CD4-positive, alpha-beta T cell treated with Interleukin-2 at 100 ng/mL for 4 hours (primary cell): ENCODE results near the gene SPINT2.

Experiments
- DNase-seq: peaks from one replicate; pipeline ENCODE4 v3.0.0-alpha.2; 2020; ENCODE audit warnings: low spot score

Gene SPINT2

DNA sequence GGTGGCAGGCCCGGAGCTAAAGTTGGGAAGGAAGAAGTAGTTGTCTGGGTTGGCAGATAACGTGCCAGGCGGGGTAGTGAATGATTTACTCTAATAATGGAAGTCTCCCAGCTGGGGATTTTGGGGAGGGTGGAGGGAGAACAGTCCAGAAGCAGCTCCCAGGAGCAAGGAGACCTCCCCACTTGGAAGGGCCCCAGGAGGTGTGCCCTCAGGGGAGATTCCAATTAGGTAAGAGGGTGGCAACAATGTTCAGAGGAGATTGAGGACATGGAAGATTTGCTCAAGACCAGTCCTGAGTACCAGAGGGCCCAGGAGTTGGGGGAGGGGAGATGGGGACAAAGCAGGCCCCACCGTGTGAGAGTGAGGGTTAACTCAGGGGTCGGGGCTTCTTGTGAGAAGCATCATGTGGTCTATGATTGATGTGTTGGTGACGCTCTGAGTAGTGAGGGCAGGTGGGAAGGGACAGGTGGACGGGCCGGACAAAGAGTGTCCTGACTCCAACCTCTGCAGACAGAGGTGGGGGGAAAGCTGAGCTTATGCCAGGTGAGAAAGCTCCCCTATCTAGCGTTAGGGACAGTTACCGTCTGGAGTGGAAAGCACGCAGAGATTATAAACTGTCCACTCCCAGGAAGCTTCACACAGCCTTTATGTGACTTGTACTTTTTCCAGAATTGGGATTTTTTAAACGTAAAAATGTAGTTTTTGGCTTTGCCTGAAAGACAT is 3.5 kb downstream of the SPINT2 start:
- no peak for DNase-seq

DNA sequence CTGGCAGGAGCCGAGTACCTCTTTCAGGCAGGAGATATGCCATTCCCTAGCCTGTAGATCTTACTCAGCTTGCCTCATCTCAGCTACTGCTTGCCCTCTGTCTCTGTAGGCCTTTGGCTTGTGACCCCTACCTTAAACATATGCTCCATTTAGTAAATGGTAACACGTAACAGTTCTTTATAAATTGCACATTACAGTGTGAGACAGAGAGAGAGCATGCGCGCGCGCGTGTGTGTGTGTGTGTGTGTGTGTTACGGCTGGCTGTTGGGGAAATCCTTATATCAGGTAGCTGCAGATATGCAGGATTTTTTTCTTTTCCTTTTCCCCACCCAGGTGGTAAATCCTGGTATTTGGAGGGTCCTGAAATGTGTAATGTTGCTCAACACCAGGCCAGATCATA is 4.2 kb downstream of the SPINT2 start:
- DNase-seq = no peak

DNA sequence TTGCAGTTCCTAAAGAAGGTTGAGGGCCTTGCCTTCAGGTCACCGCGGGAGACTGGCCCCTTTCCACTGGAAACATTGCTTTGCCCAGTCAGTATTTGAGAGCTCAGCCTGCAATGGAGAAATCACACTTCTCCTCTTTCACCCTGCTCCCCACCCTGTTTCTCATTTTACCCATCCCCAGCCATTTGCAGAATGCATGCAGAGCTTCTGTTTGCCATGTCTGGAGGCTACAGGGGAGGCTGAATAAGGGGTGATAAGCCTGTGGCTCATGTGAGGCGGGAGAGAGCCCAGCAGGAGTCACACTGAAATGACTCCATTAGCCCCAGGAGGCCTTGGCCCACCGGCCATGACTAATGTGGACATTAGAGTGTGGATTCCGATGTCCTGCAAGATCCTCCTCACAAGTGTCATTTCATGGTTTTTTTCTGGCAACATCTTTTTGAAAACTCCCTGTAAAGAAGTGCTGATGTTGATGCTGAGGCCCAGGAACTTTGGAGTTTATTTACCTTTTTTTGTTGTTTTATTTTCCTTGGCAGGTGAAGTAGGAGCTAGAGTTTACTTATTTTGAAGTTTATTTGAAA is 6.3 kb downstream of the SPINT2 start:
- no peak for DNase-seq

DNA sequence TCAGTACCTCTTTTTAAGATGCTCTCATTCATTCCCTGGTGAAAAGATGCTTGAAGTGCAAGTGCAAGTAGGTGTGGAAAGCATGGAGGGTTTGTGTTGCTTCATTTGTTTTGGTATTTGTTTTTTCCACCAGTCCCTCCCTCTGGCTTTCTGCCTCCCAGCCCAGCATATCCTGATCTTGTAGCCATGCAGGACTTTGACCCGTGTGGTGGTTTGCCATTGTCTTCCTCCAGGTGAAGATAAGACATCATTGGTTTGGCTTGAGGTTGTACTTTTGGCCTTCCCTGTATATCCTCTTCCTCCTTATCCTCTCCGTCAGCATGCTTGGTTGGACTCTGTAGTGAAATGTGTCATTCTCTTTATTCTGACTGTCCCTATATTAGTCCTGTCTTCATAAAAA is 9.1 kb downstream of the SPINT2 start:
- no peak for DNase-seq

DNA sequence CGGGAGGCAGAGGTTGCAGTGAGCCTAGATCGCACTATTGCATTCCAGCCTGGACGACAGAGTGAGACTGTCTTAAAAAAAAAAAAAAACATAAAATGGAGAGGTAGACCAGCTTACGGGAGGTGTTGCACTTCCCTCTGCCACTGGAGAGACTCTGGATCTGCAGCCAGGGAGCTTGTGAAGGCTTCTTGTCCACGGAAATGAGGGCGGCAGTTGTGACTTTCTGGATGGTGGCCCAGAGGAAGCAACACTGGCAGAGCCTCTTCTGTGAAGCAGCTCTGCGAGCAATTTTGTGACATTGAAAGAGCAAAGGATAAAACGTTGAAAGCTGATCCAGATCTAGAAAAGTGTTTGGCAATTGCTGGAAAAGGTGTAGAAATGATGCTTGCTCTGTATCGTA is 10.4 kb downstream of the SPINT2 start:
- DNase-seq = no peak

DNA sequence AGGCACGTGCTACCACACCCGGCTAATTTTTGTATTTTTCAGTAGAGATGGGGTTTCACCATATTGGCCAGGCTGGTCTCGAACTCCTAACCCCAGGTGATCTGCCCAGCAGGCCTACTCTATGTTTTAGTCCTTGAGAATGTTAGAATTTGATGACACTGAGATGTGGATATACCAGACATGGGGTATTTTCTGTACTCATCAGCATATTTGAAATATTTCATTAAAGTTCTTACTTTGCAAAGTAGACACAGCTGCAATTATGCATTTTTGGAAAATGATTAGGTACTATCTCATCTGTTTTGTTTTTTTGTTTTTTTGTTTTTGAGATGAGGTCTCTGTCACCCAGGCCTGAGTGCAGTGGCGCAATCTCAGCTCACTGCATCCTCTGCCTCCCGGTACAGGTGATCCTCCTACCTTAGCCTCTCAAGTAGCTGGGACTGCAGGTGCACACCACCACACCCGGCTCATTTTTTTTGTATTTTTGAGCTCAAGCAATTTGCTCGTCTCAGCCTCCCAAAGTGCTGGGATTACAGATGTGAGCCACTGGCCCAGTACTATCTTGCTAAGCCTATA is 12.7 kb downstream of the SPINT2 start:
- DNase-seq = no peak

DNA sequence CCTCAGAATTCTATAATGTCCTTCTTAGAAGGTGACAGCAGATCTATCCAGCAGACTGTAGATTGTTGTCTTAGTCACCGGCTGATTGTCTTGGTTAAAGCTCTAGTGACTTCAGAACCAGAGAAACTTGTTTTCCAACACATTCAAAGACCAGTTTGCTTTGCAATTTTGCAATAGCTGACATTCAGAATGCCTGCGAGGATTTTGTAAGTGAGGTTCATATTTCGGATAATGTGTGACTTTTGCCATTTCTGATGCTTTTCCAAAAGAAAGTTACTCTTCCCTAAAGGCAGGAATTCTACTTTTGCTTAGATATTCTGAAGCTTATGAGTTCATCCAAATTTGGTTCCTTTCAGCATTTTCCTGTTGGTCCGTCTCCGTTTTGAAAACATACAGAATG is 13.2 kb downstream of the SPINT2 start:
- no peak for DNase-seq

DNA sequence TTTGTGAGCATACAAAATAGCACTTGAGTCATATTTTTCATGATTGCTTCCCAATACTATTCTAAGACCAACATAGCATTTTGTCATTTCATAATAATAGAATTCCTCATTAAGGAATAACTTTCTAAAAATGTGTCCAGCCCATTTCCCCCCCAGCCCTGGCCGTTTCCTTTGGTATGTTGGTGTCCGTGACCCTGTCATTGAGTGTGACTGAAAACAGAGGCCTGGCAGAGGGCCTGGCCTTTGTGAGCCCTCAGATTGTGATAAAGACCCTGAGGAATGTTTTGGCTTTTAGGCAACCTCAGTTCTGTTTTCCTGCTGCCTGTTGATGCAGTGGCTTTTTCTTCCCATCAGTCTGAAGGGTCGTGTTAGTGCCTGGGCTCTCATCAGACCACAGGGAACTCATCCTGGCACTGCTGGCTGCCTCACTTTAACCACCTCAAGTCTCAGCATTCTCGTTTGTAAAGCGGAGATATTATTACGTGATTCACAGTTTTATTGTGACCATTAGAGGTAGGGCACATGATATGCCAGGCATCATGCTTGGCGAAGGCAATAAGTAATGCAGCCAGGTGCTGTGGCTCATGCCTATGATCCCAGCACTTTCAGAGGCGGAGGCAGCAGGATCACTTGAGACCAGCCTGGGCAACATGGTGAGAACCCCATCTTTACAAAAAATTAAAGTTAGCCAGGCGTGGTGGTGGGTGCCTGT is 13.8 kb downstream of the SPINT2 start:
- no peak for DNase-seq

DNA sequence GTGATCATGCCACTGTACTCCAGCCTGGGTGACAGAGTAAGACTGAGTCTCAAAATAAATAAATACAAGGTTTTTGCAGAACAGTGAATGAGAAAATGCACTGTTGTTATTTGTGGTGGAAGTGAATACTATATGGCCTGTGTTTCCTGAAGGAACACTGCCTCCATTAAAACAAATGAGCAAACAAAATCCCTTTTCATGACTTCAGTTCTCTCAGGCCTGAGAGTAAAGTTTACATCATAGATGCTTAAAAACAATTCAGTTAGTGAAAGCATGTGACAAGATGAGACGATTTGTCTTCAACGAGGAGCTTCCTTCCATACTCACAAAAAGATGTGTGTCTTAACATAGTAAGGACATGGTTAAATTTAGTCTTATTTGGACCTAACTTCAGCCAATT is 14.4 kb downstream of the SPINT2 start:
- no peak for DNase-seq

DNA sequence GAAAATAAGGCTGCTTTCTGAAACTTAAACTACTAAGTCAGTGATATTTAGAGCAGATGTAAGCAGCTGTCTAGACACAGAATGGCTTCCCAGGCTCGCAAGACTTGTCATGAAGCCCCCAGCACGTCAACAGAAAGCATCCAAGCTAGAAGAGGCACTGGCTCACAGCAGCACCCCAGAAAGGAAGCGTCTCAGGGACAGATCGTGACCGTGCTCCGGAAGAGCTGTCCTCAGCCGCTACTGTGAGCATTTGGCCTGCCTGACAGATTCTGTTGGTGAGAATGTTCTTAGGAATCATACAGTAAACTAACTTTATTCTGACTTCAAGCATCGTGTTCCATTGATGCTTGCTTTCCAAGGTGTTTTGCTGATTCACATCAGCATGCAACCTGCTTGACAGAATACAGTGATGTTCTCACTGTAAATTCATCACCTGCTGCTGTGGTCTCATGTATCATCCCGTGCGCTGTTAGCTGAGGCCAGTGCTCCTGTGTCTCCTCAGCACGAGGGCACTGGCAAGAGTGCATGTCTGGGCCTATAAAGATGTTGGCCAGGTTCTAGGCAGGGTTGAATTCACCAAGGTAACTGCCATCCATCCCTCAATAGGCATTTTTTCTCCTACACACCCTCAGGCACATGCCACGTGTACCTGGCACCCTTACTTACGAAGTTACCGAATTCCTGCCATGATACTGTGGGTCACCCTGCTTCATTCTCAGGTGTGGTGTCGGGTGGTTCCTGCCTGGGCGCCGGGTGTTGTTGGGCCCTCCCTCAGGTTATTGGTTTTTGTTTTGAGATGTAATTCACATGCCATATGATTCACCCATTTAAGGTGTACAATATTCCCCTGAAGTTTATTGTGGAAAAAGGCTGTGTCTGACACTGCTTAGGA is 15.9 kb downstream of the SPINT2 start:
- no peak for DNase-seq

DNA sequence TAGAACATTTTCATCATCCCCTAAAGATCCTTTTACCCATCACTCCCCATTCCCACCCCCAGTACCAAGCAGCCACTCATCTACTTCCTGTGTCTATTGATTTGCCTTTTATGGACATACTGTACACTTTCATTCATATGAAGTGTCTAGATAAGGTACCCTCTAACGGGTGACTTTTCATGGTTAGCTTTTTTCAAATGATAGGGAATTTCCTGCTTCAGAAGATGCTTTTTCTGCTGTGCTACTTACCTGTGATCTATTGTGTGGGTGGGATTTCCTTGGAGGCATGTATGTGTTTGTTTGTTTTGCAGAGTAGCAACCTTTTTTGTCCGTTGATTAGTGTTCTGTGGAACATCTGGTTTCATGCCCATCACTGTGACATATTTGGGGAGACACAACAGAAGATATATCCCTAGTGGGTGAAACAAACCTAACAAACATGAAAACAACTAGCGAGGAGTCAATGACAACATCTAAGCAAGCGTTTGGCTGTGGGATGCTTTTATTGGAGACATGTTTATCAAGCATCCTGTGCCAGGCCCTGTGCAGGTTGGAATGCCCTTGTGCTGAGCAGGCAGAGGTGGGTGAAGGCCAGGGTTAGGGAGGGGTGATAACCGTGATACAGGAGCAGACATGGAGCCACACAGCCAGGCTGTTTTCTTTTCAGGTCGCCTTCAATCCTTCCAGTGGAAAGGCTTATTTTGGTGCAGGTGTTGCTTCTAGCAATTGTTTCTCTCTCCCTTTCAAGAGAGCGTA is 17.6 kb downstream of the SPINT2 start:
- DNase-seq = peak; percentile 3

DNA sequence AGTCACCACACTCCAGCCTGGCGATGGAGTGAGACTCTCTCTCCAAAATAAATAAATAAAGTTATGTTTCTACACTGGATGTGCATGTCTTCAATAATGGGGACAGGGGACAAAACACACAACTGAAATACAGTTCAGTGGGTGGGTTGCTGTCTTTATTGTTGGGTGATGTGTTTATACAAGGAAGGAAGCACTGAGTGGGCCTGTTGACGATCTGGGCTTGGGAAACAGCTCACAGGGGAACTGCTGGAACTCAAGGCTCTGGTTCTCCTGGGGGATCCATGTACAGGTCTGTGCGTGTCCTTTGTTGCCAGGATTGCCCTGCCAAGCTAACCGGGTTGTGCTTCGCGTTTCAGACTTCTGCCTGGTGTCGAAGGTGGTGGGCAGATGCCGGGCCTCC is 18.9 kb downstream of the SPINT2 start:
- no peak for DNase-seq

DNA sequence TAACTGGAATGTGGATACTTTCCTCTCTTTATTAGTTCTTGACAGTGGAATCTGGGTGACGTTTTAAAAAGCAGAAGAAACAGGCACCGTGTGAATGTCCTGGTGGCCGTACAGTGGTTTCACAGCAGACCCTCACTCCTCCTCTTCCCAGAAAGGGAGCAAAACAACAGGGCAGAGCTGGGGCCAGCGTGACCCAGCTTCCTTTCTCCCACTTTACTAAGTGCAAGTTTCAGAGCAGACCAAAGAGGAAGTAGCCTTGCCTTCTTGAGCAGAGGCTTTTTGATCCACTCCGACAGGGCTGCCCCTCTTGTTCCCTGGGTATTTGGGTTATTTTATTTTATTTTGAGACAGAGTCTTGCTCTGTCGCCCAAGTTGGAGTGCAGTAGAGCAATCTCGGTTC is 20.0 kb downstream of the SPINT2 start:
- no peak for DNase-seq

DNA sequence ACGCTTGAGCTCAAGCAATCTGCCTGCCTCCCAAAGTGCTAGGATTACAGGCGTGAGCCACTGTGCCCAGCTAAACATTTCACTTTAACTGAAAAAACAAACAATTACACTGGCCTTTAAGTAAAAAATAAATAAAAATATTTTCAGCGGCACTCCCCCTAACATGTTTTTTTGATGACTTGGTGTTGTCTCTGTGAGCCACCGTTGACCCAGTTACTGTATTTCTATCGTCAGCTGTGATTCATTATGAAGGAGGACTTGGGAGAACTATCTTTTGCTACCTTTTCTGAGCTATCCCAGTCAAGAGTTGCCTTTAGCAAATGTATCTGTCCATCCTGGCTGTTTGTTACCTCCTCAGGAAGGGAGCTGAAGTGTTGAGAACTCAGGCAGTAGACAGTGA is 21.2 kb downstream of the SPINT2 start:
- no peak for DNase-seq

DNA sequence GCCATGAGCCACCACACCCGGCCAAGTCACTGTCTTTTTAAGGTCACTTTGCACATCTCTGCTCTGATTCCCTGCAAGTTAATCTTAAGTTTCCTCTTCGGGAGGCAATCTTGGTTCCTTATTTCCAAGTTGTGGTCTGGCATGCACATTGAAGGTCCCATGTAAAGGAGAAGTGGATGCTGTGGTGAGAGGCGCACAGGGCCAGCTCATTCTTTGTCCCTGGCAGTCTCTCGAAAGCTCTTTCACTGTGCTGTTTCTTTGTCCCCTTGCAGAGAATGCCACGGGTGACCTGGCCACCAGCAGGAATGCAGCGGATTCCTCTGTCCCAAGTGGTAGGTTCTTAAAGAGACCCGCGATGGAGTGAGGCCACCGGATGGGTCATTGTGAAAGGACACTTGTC is 23.2 kb downstream of the SPINT2 start:
- DNase-seq = peak; percentile 6

DNA sequence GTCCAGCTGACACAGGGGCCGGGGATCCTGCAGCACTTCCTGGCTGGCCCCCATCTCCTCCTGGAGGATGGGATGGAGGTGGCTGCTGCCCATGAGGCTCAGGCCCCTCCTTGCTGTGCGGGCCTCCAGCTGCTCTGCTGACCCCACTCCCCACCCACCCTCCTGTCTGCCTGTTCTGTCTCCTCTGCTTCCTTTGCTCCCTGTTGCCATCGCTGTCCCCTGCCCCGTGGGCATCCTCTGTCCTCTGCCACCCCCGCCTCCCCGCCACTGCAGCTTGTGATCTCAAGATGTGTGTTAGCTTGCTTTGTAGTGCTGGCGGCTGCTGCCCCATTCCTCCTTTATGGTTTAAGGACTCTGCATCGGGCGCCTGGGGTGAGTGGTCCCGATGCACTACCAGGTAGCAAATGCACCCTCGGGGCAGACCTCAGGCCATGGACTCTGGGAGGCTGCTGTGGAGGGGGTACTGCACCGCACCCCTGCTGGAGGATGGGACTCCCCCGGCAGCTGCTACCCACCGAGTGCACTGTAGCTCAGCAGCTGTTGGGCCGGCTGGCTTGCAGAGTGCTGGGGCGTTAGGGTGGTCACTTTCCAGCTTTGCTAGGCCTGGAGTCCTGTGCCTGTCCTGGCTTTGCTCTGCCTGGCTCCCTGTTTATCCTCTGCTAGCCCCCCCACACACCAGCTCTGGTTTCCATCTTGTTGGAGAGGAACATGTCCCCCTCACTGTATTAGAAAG is 23.9 kb downstream of the SPINT2 start:
- DNase-seq = no peak

DNA sequence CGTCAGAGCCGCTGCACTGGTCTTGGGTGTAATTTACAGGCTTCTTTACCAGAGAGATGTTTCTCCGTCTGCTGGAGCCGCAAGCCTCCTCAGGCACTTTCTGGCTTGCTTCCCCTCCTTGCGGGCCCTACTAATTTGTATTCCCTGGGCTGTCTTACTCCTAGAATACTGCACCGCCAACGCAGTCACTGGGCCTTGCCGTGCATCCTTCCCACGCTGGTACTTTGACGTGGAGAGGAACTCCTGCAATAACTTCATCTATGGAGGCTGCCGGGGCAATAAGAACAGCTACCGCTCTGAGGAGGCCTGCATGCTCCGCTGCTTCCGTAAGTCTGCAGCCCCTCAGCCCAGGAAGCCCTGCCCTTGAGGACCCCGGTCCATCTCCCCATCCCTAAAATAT is 25.6 kb downstream of the SPINT2 start:
- DNase-seq = no peak

DNA sequence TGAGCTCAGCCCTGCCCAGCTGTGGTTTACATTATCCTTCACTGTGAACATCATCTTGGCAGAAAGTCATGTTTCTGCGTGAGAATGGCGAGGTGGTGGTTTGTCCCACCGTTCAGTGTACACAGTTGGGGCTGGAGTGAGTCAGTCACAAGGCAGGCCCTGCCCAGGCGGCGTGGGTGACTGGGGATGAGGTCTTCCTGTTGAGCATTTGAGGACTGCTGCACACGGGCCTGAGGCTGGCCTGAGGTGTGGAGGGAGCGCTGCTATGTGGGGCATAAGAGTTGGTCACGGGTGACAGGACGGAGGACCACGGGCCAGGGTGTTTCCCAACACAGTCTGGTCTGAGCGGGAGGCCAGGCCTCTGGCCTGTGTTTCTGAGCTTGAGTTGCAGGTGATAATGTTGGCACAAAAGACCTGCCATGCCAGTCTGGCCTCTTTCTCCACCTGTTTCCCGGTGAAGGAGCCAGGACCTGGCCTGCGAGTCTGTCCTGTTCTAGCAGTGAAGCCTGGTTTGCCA is 26.3 kb downstream of the SPINT2 start:
- DNase-seq = no peak

DNA sequence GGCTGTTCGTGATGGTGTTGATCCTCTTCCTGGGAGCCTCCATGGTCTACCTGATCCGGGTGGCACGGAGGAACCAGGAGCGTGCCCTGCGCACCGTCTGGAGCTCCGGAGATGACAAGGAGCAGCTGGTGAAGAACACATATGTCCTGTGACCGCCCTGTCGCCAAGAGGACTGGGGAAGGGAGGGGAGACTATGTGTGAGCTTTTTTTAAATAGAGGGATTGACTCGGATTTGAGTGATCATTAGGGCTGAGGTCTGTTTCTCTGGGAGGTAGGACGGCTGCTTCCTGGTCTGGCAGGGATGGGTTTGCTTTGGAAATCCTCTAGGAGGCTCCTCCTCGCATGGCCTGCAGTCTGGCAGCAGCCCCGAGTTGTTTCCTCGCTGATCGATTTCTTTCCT is 27.5 kb downstream of the SPINT2 start:
- no peak for DNase-seq

DNA sequence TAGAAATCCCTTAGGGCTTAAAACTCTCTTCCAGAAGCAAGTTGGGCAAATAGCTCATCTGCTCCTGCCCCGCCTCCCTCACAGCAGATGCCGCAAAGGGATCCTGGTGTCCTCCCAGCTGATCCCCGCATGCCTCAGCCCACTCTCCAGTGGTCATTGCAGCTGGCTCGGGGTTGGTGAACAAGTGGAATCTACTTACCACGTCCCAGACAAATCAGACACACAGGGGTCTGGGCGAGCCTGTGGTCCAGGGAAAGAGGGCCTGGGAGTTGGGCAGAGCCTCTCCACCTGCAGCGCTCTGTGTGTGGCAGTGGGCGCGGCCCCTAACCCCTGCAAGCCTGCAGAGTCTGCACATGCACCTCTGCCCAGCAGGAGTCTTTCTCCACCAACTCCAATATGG is 28.9 kb downstream of the SPINT2 start:
- no peak for DNase-seq

DNA sequence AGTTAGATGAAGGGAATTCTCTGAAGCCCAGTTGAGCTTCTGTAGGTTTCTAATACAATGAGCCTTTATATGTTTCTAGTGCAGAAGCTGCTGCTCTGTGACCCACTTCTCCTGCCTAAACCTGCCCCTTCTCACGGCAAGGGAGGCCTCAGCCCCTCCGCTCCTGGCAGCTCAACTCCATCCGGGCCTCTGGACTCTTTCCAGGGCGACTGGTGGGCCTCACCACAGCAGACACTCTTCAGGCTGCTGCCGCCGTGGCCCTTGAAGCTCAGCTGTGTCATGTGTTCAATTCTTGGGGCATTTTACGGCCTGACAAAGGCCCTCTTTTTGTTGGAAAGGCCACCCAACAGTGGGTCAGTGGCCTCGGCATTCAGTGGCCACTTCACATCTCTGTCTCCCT is 29.7 kb downstream of the SPINT2 start:
- DNase-seq = no peak
